SK-N-DZ (cell line): ENCODE measurements around the gene MYO1D.
"Not testable (repeated sequence)": the region's sequence is repeated elsewhere in the genome, so short reads cannot be mapped to it uniquely, and the experiment has no call there.

Experiments
- DNase-seq: peaks from one replicate; pipeline ENCODE4 v3.0.0-alpha.2; 2015; ENCODE audit warnings: low spot score

Gene MYO1D

DNA sequence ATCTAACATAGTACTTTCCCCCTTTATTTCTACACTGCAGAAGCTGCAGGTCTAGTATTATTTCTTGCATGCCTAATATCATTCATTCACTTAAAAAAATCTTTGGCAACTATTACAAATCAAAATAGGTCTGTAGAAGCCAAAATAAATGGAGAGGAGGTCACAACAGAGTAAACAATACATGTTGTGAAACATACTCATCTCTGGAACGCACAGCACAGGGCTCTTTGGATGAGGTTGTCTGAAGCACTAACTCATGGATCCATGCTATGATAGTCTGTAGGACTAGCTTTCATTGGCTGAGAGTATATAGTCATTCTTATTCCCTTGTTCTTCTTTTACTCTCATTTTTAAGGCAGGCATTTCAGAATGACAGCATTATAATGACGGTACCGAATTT, 21.3 kb downstream of the MYO1D start:
- no peak for DNase-seq

DNA sequence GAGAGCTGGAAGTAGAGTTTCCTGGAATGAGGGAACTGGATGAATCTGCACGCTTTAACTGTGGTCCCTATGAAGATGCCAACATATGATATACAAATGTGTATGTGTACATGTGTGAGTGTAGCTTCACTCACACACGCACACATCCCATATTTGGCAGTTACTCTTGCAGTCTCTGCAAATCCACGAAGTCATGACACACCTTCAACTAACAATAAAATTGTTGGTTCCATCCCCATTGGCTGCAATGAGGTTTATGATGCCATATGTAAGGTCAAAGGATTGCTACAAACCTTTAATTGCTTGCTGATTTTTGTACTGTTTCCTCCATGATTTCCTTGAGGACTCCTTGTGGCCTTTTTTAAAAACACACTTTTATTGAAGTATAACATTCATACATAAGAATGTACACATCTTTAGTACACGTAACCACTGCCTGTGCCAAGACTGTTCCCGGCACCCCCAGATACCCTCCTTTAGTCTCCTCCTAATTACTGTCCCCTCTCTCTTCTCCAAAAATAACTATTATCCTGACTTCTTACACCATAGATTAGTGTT, 22.0 kb downstream of the MYO1D start:
- no peak for DNase-seq

DNA sequence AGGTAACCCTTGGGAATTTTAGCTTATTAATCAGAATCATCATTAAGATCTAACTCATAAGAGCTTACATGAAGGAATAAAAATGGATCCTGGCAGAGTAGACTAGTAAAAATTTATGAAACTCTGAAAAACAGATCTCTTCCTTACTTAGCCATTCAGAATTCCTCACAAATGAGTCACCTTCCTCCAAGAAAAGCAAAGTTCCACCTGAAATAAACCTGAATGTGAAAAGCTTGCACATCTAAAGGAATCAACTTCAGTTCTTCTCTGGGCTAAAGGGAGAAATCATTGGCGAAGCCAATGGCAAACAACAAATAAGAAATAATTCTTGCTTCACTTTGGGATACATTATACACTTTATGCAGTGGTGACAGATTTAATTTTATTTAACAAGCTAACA, 22.7 kb downstream of the MYO1D start:
- DNase-seq: no peak

DNA sequence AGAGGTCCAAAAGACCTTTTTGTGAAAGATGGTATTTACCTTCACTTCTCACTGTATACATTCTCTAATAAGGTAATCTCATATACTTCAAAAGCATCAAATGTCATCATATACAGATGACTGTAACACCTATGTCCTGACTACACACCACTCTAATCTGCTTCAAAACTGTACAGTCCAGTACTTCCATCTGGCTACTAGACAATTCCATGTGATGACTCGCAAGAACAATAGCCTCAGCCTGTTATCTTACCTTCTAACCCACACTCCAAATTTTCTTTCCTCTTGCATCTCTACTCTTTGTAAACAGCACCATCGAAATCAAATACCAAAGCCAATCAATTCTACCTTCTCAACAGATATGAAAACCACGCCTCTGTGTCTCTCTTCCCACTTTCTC, 24.1 kb downstream of the MYO1D start:
- DNase-seq: no peak

DNA sequence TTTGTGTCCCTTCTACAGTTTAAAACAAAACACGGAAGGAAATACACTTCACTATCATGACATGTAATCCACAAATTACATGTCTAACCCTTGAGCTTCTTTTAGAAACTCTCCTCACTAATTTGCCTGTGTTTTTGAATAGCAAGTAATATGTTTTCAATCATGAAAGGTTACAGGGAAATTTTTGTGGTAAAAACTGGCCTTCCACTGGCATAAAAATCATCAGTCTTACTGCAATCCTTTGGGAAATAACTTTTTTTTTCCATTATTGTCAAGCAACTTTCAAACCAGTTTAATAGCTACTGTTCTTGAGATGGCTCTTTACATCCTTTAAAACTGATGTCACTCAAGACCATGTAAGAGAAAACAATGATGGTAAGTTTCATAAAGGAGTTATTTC, 27.0 kb downstream of the MYO1D start:
- no peak for DNase-seq

DNA sequence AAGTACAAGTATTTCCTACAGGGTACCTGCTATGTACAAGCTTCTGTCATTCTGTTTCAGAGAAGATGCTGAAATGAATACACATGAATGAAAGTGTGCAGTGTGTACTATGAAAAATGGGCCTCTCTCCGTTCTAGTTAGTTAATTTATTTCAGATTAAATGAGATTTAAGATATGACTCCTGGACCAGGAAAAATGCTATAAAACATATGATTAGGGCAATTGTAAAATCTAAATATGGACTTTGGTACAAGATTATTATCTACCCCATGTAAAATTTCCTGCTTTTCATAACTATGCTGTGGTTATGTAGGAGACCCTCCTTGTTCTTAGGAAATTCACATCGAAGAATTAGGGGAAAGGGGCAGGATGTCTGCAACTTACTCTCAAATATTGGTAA, 28.9 kb downstream of the MYO1D start:
- DNase-seq: no peak

DNA sequence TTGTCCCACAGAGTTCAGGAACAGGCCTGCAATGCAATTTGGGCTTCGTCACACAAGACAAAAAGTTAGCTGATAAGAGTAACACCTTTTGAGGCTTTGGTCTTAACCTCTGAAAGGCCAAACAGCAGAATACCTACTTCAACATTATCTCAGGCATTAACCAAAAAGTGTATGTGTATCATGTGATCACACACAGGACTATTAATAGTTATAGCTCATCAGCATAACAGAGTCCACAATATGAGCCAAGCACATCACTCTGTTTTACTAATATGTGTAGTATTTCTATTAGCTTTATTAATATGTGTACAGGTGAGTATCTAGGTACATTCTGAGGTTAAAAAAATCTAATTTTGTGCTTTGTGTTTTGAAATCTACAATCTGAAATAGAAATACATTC, 30.8 kb downstream of the MYO1D start:
- no peak for DNase-seq

DNA sequence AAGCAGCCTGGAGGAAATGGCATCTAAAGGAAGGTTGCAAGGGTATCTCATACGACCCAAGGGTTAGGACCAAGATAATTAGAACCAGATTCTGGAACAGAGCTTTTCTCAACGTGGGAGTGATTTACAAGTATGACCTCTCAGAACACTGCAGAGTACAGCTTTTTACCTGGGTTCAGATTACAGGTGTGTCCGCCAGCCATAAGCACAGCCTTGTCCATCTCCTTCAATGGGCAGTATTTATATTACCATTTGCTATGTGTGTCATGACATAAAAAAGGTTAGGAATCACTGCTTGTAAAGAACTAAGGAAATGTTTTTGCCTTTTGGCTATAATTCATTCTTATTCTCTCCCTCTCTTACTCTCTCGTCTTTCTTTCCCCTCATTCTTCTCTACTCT, 36.7 kb downstream of the MYO1D start:
- no peak for DNase-seq

DNA sequence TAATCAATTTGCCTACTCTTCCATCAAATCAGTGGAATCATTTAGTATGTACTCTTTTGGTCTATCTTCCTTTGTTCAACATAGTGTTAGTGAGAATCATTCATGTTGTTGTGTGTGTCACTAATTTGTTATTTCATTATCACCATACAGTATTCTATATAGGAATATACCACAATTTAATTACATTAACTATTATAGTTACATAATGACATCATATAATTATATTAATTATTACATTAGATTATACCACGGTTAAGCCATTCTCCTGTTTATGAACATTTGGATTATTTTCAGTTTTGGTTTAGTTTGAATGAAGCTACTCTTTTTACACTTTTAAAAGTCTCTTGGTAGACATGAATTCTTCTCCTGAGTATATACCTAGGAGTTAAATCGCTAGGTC, 40.4 kb downstream of the MYO1D start:
- DNase-seq: no peak

DNA sequence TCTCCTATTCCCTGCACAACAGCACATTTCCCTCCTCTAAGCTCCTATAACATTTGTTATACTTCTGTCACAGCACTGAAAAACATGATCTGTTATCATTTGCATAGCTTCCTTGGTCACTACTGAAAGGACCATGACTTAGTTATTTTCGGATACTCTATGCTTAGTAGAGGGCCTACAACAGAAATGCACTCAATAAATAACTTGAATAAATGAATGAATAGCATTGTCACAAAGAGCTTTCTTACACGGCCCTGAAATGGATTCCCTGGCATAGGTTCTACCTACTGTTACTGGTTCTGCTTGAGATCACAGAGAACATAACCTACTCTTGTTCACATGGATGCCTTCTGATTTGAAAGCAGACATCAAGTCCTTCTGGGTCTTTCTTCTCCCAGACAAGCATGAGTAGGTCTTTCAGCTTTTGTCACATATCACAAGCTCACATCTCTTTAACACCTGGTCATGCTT, 41.6 kb downstream of the MYO1D start:
- DNase-seq: no peak

DNA sequence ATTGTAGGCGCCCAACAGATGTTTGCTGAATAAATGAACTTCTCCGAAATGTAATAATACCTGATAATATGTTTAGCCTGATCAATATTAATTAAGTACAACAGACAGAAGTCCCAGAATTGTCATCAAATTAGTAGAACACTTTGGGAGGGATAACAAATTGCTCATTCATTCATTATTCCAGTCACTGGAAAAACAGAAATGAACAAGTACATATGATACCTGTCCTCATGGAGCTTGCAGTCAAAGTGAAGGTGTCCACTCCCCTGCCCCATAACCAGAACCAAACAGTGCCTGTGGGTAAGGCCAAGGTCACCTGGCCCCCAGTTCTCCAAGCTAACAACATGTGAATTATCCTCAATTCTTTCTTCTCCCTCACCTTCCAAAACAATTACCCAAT, 42.8 kb downstream of the MYO1D start:
- no peak for DNase-seq

DNA sequence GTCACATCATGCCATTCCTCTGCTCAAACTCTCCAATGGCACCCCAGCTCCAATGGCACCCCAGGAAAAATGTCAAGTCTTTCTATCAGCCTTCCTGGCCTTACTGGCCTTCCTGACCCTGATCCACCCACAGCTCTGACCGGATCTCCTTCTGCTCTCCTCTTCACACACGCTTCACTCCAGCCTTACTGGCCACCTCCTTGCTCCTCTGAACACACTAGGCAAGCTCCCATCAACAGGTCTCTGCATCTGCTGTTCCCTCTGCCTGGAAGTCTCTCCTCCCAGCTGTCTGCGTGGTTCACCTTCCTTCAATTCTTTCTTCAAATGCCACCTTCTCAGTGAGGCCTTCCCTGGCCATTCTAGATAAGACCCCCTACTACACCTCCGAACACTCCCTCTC, 43.4 kb downstream of the MYO1D start:
- DNase-seq: no peak

DNA sequence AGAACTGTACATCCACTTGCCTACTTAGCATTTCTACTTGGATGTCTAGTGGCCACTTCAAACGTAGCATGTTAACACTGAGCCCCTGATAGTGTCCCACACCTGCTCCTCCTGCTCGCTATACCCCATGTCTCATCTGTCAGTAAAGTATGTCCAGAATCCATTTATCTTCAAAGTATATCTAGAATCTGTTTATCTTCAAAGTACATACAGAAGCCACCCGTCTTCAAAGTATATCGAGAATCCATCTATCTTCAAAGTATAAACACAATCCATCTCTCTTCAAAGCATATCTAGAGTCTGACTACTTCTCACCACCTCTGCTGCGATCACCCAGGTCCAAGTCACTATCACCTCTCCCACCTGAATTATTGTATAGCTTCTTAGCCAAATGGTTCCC, 43.8 kb downstream of the MYO1D start:
- peak; percentile 25 for DNase-seq

DNA sequence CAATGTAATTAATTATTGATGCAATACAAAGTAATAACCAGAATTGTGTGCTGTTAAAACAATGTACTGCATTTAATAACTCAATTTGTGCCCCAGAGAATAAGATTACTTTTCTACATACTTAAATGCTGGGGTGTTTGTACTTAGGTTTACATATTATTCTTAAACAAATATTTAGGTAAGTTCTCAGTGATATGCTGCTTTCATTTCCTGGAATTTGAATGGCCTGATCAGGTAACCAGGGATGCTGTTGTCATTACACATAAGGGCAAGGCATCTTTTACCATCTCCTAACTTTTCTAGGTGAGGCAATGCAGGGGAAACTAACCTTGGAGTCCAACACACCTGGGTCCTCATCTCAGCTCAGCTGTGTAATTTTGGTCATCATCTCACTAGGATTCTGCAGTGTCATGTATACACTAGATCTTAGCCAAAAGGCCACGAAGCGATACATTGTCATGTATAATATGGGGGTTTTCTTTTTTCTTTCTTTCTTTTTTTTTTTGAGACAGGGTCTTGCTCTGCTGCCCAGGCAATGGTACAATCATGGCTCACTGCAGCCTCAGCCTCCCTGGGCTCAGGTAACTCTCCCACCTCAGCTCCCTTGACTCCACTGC, 45.2 kb downstream of the MYO1D start:
- DNase-seq: no peak

DNA sequence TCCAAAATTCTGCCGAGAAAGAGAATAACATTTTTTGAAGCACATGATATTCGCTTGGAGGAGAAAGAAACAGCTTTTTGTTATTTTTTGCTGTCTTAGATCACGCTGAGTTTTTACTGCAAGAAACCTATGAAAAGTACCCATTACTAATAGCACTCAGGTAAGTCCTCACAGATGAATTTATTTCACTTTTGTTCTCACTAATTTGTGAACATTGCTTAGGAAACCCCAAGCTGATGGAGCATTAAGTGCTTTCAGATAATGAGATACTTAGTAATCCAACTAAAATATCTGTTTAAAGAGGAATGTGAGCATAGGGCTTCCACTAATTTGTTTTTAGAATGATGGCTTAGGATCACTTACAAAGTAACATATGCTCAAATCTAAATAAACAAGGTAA, 45.7 kb downstream of the MYO1D start:
- DNase-seq: no peak

DNA sequence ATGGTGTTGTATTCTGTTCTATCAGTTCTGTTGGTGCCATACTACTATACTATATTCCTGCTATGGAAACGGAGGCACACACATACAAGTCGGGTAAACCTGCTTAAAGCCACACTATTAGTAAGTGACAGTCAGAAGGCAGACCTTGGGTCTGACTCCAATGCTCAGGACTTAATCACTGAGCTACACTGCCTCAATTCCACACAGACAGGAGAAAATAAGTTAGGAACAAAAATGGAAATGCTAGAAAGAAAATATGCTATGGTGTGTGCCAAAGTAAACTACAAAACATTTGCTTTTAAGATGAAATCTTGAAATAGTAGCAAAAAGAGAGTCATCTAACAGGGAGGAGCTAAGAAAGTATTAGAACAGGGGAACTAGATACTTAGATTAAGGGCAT, 48.1 kb downstream of the MYO1D start:
- DNase-seq: no peak

DNA sequence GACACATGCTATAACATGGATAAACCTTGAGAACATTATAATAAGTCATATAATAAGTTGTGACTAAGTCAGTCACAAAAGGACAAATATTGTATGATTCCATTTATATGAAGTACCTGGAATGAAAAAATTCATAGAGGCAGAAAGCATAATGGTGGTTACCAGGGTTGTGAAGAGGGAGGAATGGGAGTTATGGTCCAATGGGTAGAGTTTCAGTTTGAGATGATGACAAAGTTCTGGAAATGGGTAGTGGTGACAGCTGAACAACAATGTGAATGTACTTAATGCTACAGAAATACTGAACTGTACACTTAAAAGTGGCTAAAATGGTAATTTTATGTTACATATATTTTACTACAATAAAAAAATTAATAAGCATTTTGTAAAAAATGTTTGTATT, 49.7 kb downstream of the MYO1D start:
- no peak for DNase-seq

DNA sequence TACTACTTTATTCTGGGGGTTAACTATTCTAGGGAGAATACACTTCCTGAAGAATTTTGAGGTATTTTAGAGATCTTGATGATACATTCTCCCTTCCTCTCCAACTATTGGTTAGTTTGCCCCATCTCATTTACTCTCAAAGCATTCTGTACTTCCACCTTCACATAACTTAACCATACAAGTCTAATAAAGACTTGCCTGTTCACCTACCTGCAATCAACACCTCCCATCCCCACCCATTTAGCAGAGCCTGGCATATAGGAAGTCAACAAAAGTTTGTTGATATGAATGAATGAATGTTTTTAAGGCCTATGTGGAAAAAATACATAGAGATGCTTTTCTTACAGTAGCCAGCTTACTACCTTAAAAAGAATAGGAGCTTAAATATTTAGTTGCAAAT, 50.8 kb downstream of the MYO1D start:
- no peak for DNase-seq

DNA sequence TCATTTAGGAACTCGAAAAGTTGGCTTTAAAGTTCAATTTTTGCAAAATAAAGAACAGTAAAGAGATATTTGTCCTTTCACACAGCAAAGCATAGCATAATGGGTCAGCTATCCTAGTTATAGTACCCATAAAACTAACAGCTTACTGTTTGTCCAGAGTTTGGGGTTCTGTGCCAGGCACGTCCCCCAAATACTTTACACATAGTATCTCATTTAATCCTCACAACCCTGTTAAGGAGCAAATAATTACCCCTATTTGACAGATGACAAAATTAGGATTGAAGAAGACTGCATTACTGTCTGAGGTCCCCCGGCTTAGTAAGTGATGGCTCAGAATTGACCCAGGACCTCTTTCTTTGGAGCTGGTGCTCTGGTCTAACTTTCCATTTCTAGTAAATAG, 52.6 kb downstream of the MYO1D start:
- DNase-seq: no peak

DNA sequence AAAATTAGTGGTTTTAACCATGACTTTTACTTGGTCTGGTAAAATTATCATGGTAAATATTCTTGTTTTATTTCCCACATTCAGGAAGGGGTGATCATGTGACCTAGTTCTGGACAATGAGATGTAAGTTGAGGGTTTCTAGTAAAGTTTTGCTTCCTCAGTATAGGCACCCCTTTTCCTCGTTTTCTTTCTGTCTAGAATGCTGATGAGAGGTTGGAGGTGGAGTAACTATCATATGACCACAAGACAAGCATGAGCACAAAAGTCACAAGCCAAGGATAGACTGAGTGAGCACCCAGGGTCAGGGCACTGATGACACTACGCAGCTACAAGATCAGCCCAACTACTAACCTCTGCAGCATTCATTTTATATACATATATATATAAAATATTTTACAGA, 53.9 kb downstream of the MYO1D start:
- no peak for DNase-seq

DNA sequence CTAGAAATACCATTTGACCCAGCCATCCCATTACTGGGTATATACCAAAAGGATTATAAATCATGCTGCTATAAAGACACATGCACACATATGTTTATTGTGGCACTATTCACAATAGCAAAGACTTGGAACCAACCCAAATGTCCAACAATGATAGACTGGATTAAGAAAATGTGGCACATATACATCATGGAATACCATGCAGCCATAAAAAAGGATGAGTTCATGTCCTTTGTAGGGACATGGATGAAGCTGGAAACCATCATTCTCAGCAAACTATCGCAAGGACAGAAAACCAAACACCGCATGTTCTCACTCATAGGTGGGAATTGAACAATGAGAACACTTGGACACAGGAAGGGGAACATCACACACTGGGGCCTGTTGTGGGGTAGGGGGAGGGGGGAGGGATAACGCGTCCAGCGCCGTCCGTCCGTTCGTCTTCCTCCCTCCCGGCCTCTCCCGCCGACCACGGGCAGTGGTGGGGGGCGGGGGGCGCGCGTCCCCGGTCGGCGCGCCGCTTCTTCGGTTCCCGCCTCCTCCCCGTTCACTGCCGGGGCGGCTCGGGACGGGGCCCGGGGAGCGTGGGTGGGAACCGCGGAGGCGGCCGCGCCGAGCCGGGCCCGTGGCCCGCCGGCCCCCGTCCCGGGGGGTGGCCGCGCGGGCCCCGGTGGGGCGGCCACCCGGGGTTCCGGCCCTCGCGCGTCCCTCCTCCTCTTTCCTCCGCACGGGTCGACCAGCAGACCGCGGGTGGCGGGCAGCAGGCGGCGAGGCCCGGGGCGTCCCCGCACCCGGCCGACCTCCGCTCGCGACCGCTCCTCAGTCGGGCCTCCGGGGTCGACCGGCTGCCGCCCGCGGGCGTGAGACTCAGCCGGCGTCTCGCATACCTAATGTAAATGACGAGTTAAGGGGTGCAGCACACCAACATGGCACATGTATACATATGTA, 54.7 kb downstream of the MYO1D start:
- DNase-seq: not testable (repeated sequence)

DNA sequence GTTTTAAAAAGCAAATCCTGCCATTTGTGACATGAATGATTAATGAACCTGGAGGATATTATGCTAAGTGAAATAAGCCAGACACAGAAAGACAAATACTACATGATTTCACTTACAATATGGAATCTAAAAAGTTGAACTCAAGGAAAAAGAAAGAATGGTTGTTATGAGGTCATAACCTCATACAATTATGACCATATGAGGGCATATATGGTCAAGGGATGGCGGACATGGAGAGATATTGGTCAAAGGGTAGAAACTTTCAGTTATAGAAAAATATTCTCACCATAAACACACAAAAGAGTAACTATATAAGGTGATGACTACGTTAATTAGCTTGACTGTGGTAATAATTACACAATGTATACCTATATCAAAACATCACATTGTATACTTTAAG, 56.5 kb downstream of the MYO1D start:
- DNase-seq: no peak

DNA sequence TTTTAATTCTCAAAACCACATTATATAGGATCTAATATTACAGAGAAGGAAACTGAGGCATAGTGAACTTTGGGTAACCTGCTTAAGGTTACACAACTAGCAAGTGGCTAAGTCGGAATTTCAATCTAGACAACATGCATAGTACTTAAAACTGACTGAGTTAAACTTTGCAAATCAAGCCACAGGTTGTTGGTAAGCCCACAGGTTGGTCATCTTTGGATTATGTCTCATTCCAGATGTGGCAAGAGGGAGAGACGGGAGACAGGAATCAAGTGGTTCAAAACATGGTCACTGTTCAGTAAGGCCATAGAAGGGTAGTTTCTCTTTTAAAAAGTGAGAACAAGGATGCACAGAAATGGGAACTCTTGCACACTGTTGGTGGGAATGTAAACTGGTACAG, 57.1 kb downstream of the MYO1D start:
- DNase-seq: no peak
